Caco-2 (cell line): ENCODE measurements around the gene P2RY1. TPM values are rescaled to one million over a fixed set of nuclear protein-coding genes. Genes with fewer than 3 reads are reported as not detected.
A peak's percentile ranks its signal among the peaks of the same experiment; 100 is the strongest.

ENCODE experiments used
- BruUV-seq: library from RNA; stranded (reverse); fragments of 400-500 nt; replicated peaks from 2 replicates; lab custom pipeline; 2021; lab: Mats Ljungman, UMichigan
- CTCF ChIA-PET: fragments of 300-600 bp; sonication (Branson Sonifier 250); formaldehyde crosslinking; loops from one replicate; lab custom pipeline; 2022; ENCODE audit warnings: antibody characterized with exemption; lab: Charles Lee
- POLR2A ChIA-PET: fragments of 300-600 bp; sonication (Branson Sonifier 250); formaldehyde crosslinking; loops from one replicate; lab custom pipeline; 2022; ENCODE audit warnings: antibody characterized with exemption; lab: Charles Lee
- DNase-seq, 2 experiments: peaks; one replicate each; pipeline versions ENCODE4 v3.0.0 to v3.0.0-alpha.2; 2020 to 2022
- H3K27me3 ChIP-seq: replicated peaks from 2 replicates; pipeline ENCODE4 v1.6.0; 2011; ENCODE audit warnings: low read length; ENCODE audit not compliant: control insufficient read depth, insufficient read depth
- H3K36me3 ChIP-seq: 2 replicates; pipeline ENCODE4 v1.5.1; 2011; ENCODE audit warnings: low read length; ENCODE audit not compliant: control insufficient read depth, insufficient read depth
- H3K4me1 ChIP-seq: fragments of 250-450 bp; sonication (Bioruptor Pico); 2 replicates; pipeline ENCODE4 v1.5.1; 2020; ENCODE audit warnings: mild to moderate bottlenecking
- H3K4me3 ChIP-seq: 2 replicates; pipeline ENCODE4 v1.5.1; 2011; ENCODE audit warnings: low read depth, mild to moderate bottlenecking, control low read depth, low read length
- H3K9me3 ChIP-seq: fragments of 250-450 bp; sonication (Bioruptor Pico); 2 replicates; pipeline ENCODE4 v1.5.1; 2020; ENCODE audit warnings: mild to moderate bottlenecking, moderate library complexity
- H3K27ac Mint-ChIP-seq: one replicate; pipeline ENCODE4 v1.8.0; 2022; ENCODE audit warnings: mixed read lengths; ENCODE audit not compliant: unreplicated experiment
- H3K27me3 Mint-ChIP-seq: one replicate; pipeline ENCODE4 v1.8.0; 2022; ENCODE audit warnings: mixed read lengths; ENCODE audit not compliant: insufficient read depth, unreplicated experiment
- H3K36me3 Mint-ChIP-seq: one replicate; pipeline ENCODE4 v1.8.0; 2022; ENCODE audit warnings: mild to moderate bottlenecking, mixed read lengths; ENCODE audit not compliant: insufficient read depth, unreplicated experiment
- H3K4me1 Mint-ChIP-seq: one replicate; pipeline ENCODE4 v1.8.0; 2022; ENCODE audit warnings: low read depth, mixed read lengths; ENCODE audit not compliant: unreplicated experiment
- H3K4me3 Mint-ChIP-seq: one replicate; pipeline ENCODE4 v1.8.0; 2022; ENCODE audit warnings: mild to moderate bottlenecking, moderate library complexity, mixed read lengths; ENCODE audit not compliant: unreplicated experiment
- H3K9me3 Mint-ChIP-seq: one replicate; pipeline ENCODE4 v1.8.0; 2022; ENCODE audit warnings: mixed read lengths; ENCODE audit not compliant: unreplicated experiment
- intact Hi-C: fragments of 100-400 bp; cut with micrococcal nuclease; formaldehyde crosslinking; loops from one replicate; pipeline ENCODE4 v1.10.0; 2022; ENCODE audit not compliant: unreplicated experiment
- total RNA-seq: library from RNA; stranded (reverse); gene quantifications from 2 replicates; pipeline ENCODE4 v1.2.3, GENCODE V29; 2022
- TF ChIP-seq, protein P1 (sequence below), 2 experiments: fragments of 200-600 bp in 1 of 2; IDR thresholded peaks; 1 replicate in 1 of 2; 2 replicates in 1 of 2; pipeline versions ENCODE4 v1.5.1 to v1.8.0; 2011 to 2022; ENCODE audit warnings: antibody characterized with exemption in 1 of 2, control low read depth in 1 of 2, inconsistent platforms in 1 of 2, low read depth in 1 of 2, low read length in 1 of 2, mild to moderate bottlenecking in 1 of 2, moderate library complexity in 1 of 2; ENCODE audit not compliant: insufficient read depth in 1 of 2, severe bottlenecking in 1 of 2, unreplicated experiment in 1 of 2

The P2RY1 gene
- total RNA-seq, 1 experiment from 2014 or later, result 6.0 TPM

DNA sequence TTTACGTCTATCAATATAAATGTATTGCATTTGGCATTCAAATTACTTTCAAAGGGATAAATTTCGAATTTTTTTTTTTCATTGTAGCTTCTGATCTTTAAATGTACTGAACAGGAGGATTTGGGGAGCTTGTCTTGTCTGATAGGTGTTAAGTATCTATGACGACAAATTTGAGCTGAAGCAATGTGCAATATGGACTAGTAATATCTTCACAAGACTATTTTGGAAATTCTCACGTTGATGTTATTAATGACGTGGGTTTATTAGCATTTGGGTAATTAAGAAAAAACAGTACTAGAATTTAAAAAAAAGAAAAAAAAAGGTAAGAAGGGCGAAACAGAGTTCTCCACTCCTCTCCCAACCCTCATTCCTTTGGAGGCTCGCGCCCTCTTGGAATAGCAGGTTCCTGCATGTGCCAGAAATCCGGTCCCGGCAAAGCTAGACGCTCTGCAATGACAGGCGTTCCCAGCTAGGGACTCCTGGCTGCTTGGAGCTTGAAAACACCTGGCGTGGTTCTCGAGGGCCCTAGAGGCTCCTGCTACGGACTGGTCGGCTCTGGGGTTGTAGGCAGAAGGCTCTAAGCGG is 648 bp upstream of the P2RY1 start:
- peak overlapping the region; percentile 70 for H3K4me3 ChIP-seq
- H3K9me3 ChIP-seq, result no peaks in the 10 kb centered on the region
- intact Hi-C loops, result loop anchor here (2.0 to 10.0 kb wide), 2 partner anchors 127 to 259 kb away; no protein-coding TSS in a partner anchor
- Mint-ChIP-seq H3K27ac (peak overlapping the region; percentile 84), H3K4me1 (no peaks in the 10 kb centered on the region), H3K36me3 (peaks cover 12% of the 10 kb centered on the region), H3K27me3 (no peaks in the 10 kb centered on the region), H3K9me3 (no peaks in the 10 kb centered on the region), H3K4me3 (peak overlapping the region; percentile 88)
- H3K4me1 ChIP-seq, result no peaks in the 10 kb centered on the region
- no peaks in the 10 kb centered on the region for H3K36me3 ChIP-seq
- ChIA-PET CTCF (interaction anchor here (0.8 to 1.3 kb wide), 2 partner anchors 103 to 260 kb away, joined by 4 to 6 read pairs; no protein-coding TSS in a partner anchor), POLR2A (interaction anchor here (0.9 to 1.4 kb wide), 3 partner anchors 22 to 76 kb away, joined by 3 to 5 read pairs (median 4); no protein-coding TSS in a partner anchor)
- peak; percentile 80 to 84 for DNase-seq
- TF ChIP-seq, protein P1, sequence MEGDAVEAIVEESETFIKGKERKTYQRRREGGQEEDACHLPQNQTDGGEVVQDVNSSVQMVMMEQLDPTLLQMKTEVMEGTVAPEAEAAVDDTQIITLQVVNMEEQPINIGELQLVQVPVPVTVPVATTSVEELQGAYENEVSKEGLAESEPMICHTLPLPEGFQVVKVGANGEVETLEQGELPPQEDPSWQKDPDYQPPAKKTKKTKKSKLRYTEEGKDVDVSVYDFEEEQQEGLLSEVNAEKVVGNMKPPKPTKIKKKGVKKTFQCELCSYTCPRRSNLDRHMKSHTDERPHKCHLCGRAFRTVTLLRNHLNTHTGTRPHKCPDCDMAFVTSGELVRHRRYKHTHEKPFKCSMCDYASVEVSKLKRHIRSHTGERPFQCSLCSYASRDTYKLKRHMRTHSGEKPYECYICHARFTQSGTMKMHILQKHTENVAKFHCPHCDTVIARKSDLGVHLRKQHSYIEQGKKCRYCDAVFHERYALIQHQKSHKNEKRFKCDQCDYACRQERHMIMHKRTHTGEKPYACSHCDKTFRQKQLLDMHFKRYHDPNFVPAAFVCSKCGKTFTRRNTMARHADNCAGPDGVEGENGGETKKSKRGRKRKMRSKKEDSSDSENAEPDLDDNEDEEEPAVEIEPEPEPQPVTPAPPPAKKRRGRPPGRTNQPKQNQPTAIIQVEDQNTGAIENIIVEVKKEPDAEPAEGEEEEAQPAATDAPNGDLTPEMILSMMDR (IDR thresholded peaks at IDR 0.05; ENCODE audit: insufficient read depth in 1 of 2, low read depth in 1 of 2, low read length in 1 of 2, severe bottlenecking in 1 of 2, unreplicated experiment in 1 of 2), result peak in 1 of 2 experiments; percentile 7
- H3K27me3 ChIP-seq, result no peaks in the 10 kb centered on the region
- BruUV-seq, result no TSS peak

- TF ChIP-seq, protein P1 (IDR thresholded peaks at IDR 0.05; ENCODE audit: insufficient read depth in 1 of 2, low read depth in 1 of 2, low read length in 1 of 2, severe bottlenecking in 1 of 2, unreplicated experiment in 1 of 2), result no peak
- ChIA-PET POLR2A (interaction anchor here (1.2 to 1.4 kb wide), 2 partner anchors 23 to 40 kb away, joined by 4 to 5 read pairs; no protein-coding TSS in a partner anchor), CTCF (interaction anchor here (1.0 to 1.3 kb wide), 2 partner anchors 101 to 1543 kb away, joined by 6 to 7 read pairs; no protein-coding TSS in a partner anchor)
- intact Hi-C loops, result loop anchor here (1.0 to 10.0 kb wide), 3 partner anchors 23 to 261 kb away; no protein-coding TSS in a partner anchor
- no peaks in the 10 kb centered on the region for H3K27me3 ChIP-seq
- Mint-ChIP-seq H3K27me3 (no peaks in the 10 kb centered on the region), H3K36me3 (peaks cover 12% of the 10 kb centered on the region), H3K27ac (peak overlapping the region; percentile 84), H3K4me3 (peak overlapping the region; percentile 88), H3K9me3 (no peaks in the 10 kb centered on the region), H3K4me1 (no peaks in the 10 kb centered on the region)
- H3K4me3 ChIP-seq, result peak overlapping the region; percentile 70
- no peaks in the 10 kb centered on the region for H3K36me3 ChIP-seq
- H3K9me3 ChIP-seq, result no peaks in the 10 kb centered on the region
- DNase-seq, result no peak
- H3K4me1 ChIP-seq, result no peaks in the 10 kb centered on the region
- no TSS peak for BruUV-seq
These were observed 721 bp downstream of the P2RY1 start for GRCh38 chr3:152835601-152836102.

GRCh38 chr3:152836269-152836668 is 1.3 kb downstream of the P2RY1 start:
- BruUV-seq, result no TSS peak
- TF ChIP-seq, protein P1 (IDR thresholded peaks at IDR 0.05; ENCODE audit: insufficient read depth in 1 of 2, low read depth in 1 of 2, low read length in 1 of 2, severe bottlenecking in 1 of 2, unreplicated experiment in 1 of 2), result no peak
- Histone ChIP-seq H3K9me3 (no peaks in the 10 kb centered on the region), H3K4me3 (peak overlapping the region; percentile 70), H3K4me1 (no peaks in the 10 kb centered on the region), H3K36me3 (no peaks in the 10 kb centered on the region), H3K27me3 (no peaks in the 10 kb centered on the region)
- Mint-ChIP-seq H3K9me3 (no peaks in the 10 kb centered on the region), H3K4me3 (peak overlapping the region; percentile 88), H3K27me3 (no peaks in the 10 kb centered on the region), H3K4me1 (no peaks in the 10 kb centered on the region), H3K36me3 (peaks cover 12% of the 10 kb centered on the region), H3K27ac (peak overlapping the region; percentile 84)
- intact Hi-C loops, result loop anchor here (10.0 kb wide), 1 partner anchor 261 kb away; no protein-coding TSS in a partner anchor
- ChIA-PET POLR2A (no interaction called here), CTCF (no interaction called here)
- DNase-seq, result no peak
